NK-92 (cell line): ENCODE data around the gene CYBA.
A peak's percentile ranks its signal among the peaks of the same experiment; 100 is the strongest.

Source experiments
- DNase-seq: peaks from one replicate; lab custom pipeline; 2025; ENCODE audit not compliant: unreplicated experiment; lab: John Stamatoyannopoulos, UW

Gene CYBA

DNA sequence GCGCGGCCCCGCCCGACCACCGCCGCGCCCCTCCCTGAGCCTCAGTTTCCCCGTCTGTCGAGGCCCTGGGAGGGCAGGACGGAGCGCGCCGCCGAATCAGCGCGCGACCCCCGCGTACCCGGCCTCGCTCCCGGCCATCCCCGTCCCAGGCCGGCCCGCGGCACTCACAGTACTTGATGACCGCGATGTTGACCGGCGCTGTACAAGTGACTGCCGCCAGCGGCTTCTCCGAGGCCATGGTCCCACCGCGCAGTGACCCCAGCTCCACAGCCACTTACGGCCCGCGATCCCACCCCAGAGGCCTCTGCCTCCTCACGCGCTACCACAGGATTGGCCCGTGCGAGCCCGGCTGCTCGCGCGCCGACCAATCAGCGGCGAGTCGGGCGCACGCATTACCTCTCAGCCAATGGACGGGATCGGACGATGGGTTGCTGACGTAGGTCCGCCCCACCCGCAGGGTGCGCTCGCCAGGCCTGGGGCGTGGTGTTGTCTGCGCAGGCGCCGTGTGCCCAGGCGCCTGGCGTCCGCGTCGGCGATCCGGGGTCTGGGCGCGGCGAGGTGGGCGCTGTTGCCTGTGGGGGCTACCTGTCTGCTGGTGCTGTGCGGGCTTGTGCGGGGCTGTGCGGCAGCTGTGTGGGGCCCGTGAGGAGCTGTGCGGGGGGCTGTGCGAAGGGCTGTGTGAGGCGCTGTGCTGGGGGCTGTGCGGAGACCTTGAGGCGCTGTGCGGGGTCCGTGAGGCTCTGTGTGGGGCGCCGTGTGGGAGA, 12.2 kb upstream of the CYBA start, which contains the start of gene MVD:
MVD (minus strand) TSS at position 249 of the 764 bp plus-strand sequence; CDS start at position 238, 11 bp downstream.
- DNase-seq = peak; percentile 83

DNA sequence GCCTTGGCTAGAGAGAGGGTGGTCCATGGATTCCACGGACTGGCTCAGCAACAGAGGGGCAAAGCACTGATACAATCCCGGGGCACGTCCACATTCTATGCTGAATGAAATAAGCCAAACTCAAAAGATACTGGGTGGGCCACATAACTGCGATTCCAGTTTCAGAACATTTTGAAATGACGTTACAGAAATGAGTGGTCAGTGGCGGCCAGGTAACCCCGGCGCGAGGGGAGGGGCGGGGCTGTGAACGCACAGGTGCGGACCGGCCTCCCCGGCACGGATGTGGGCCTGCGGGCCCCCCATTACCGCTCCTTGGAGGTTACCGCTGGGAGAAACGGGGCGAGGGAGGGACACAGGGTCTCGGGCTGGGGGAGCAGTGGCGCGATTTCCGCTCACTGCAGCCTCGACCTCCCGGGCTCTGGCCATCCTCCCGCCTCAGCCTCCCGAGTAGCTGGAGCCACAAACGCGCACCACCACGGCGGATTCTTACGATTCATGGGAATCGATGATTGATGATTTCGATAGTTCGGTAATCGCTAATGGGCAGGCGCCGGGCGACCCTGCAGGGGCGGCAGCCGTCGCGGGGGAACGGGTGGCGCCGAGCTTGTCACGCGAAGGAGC, 11.5 kb upstream of the CYBA start:
- no peak for DNase-seq

DNA sequence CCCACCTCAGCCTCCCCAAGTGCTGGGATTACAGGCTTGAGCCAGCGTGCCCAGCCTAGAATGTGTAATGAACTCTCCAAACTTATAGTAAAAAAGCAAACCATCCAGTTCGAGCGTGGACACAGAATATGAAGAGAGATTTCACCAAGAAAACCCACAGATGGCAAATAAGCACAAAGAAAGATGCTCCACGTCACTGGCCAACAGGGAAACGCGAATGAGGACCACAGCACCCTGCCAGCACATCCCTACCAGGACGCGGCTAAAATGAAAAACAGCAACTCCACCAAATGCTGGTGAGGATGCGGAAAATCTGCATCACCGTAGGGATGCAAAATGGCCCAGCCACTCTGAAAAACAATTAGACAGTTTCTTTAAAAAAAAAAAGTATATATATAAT, 10.6 kb upstream of the CYBA start:
- DNase-seq = no peak

DNA sequence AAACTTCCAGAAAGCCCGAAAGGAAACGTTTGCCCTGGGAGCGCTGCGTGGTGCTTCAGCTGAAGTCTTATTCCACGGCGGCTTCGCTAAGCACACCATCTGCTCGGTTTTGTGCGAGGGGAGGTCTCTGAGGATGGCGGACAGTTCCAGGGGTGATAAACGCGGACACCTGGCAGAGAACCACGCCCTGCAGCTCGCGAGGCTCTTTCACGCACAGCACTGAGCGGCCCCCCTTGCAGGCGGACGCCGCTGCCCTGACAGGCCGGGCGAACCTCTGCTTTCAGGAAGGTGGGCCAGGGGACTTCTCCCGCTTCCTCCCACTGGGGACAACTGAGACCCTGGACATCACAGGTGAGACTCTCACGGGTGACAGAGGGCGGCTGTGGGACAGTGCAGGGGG, 8.3 kb upstream of the CYBA start:
- no peak for DNase-seq

DNA sequence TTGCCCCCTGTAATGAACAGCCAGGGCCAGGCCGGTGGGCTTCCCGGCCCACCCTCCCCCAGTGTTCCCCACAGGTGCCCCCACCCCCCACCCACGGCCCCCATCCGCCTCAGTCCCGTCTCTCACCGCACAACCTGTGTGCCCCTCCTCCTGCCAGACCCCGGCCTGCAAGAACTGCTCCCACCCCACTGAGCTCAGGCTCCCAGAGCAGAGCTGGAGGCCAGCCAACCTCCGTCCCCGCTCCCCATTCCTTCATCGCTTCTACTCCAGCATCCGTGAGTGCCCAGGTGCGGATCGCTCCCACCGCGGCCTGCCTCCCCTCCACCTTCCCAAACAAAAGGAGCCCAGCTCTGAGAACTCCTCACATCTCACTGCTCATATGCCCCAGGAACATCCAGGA, 7.9 kb upstream of the CYBA start:
- DNase-seq = no peak

DNA sequence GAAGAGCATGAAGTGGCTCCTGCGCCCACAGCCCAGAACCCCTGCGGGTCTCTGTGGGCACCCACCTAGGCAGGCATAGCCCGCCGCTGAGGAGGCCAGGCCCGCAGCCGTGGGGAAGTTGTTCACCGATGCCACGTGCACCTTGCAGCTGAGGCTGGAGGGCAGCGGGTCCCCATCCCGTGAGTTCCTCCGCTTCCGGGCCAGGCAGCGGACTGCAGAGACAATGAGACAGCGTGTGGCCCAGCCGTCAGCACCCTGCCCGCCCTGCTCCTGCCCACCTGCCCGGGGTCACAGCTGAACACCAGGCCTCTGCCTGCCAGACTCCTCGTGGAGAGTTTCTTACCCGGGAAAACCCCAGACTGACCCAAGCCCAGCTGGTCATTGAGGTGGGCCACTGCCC, 6.5 kb upstream of the CYBA start:
- no peak for DNase-seq

DNA sequence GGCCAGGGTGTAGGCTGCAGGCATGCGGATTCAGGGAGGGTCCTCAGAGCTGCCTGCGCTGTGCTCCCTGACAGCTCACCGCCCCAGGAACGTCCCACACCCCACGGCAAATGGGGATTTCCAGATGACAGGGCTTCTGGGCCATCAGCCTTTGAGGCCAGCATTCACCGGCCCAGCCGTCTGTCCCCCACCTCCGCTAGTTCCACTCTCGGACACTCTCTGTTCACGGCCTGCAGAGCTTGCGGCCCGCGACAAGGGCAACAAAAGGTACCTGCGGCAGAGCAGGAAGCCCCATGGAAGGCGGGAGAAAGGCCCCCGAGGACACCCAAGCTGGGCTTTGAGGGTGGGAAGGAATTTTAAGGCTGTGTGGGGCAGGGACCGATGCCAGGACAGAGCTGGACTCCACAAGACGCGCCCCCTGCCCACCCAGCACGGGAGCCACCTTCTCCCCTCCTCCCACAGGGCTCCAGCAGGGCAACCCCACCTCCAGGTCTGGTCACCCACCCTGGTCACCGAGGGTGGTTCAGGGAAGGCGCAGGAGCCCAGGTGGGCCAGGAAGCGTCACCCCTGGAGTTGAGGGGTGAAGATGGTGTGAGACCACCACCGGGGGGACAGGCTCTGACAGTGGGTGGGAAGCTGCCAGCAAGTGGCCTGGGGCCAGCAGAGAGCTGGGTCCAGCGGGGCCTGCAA, 5.6 kb upstream of the CYBA start:
- no peak for DNase-seq

DNA sequence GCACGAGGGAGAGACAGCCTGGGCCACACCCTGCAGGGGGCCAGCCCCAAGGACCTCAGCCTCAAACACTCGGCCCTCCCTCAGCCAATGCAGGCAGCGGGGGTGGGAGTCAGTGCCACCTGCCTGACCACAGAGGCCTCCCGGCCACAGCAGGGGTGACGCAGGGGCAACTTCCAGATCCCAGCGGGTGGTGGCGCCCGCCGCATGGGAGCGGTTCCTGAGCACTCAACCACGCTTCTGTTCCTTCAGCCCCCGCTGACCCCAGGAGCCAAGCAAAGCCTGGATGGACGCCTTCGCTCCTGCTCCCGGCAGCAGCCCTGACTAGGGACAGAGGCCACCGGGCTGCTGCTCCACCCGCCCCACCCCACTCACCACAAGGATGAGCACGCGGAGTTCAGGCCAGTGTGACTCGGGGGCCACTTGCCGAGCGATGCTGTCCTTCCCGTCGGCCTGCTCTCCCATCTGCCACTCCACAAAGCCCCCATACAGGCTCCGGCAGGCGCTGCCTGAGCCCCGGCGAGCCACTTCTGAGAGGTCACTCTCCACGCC, 5.0 kb upstream of the CYBA start:
- DNase-seq = no peak

DNA sequence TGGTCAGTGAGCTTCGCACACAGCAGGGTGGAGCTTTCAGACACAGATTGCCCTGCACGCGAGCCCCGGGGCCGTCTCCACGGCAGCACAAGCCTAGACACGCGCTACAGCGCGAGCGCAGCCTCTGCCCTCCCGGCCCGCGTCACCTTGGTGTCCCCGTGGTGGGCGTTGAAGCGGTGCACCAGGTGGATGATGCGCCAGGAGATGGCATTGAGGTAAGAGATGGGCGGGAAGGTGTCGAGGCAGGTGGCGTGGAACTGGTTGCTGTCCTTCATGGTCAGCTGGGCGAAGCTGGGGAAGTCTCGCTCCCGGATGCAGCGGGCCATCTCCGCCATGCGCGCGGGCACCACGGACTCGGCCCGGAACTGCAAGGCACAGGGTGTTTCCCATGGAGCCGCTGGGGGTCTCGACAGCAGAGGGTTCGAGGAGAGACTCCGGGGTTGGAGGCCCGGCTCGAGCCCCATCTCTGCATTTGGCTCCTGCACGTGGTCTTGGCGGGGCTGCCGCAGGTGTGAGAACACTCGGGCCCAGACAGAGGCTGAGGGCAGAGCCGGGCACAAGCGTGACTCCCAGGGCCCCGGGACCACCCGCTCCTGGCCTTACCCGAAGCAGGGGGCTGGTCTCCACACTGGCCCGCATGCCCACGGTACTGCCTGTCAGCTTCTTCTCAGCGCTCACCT, 4.3 kb upstream of the CYBA start:
- no peak for DNase-seq

DNA sequence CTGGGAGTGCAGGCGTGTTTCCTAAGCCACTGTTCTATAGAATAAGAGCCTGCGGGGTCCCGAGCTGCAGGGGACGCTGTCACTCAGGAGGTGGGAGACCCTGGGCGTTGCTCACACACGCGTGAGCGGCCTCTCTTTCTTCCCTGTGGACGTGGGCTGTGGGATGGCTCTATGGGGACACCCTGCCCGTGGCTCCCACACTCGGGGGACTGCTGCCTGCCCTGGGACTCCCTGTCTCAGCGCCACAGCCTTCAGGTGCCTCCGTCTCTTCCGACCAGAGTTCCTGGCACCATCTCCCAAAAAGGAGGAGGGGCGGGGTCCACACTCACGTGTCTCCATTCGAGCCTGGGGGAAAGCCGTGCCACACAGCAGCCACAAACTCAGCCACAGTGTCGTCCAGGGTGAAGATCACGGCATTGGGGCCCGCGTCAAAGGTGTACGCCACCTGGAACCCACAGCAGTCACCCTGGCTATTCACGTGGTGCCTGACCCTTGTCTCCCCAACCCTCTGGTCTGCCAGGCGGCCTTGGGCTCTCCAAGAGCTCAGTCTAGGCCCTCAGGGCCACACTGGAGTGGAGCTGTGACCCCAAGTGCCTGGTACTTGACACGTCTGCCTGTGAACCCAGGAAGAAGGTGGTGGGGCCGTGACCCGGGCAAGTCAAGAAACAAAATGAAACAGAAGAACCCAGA, 3.7 kb upstream of the CYBA start:
- no peak for DNase-seq

DNA sequence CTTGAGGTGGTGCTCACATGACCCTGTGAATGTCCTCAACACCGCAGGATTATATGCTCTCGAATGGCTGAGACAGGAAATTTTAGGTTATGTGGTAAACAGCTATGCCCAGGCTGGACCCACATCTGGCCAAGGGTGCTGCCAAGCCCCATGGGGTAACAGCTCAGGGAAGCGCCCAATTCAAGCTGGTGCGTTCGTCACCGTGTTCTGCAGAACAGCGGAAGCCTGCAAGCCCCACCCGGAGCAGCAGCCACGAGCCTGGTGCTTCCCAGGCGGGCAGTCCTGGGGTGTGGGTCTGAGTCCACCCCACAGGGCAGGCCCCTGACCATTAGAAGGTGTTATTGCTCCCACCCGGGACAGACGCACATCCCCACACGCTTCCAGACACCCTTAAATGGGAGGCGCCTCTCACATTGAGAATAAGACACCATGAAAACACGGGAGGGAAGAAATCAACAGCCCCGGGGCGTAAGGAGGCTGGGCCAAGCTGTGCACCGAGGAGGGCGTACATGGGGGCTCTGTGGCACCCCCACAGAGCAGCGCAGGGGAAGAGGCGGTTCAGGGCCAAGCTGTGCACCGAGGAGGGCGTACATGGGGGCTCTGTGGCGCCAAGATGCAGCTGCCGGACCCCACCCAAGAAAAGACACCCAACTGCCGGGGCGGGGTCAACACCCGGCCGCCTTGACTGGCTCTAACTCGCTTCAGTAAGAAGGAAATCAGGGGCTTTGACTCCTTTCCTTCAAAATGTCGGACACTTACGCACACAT, 2.9 kb upstream of the CYBA start:
- DNase-seq = no peak

DNA sequence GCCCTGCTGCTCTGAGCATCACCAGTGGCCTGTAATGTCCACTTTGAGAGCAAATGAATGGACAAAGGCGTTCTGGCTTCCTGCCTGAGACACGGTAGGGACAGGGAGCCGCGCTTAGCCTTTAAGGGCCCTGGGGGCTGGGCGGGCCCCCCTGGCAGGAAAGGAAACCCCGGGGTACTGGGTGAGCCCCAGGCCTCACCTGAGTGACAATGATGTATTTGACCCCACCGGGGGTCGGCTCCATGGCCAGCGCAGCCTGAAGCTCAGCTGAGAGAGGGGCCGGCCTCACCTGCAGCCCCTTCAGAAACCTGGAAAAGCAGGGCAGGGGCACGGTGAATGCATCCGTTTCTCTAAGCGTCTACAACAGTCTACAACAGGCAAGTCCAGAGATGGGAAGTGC, 2.2 kb upstream of the CYBA start:
- no peak for DNase-seq

DNA sequence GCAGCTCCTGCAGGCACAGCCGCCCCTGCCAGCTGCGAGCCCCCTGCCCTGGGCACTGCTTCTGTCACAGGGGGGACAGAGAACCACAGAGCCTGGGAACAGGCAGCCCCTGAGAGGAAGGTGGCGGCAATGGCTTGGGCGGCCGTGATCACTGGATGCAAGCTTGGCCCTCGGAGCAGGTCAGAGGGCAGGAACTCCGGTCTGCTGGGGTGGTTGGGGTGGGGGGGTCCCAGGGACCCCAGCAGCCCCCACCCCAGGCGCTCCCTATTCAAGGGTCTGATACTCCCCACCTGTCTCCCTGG, 1.9 kb upstream of the CYBA start:
- DNase-seq = no peak

DNA sequence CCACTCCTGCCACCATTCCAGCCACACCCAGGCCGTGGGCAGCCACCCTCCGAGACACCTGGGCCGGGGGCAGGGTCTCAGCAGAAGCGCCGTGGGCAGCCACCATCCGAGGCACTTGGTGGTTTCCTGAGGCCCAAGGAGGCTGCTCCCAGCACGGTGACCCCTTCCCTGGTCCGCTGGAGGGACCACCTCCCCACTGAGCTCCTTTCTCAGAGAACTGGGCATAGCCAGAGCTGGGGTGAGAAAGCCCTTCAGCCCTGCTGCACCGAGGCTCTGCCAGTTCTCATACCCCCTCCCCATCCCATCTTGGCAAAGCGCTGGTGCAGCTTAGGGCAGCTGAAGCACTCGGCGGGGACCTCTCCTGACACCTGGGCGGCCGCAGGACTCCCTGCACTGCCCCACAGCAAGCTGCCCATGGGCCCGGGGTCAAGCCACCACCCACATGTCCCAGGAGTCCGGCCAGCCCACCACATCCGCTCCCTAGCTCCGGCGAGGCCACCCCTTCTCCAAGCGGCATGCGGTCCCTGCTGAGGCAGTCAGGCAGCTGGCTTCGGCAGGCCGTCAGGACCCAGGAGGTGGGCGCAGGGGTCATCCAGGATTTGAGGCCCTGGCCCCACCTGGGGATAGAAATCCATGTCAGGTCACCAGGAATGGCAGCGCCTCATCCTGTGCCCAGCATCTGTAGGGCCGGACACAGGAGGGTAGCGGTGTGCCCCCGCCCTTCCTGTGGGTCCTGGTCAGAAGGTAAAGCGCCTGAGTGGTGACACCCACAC, 1.3 kb upstream of the CYBA start:
- DNase-seq = no peak

DNA sequence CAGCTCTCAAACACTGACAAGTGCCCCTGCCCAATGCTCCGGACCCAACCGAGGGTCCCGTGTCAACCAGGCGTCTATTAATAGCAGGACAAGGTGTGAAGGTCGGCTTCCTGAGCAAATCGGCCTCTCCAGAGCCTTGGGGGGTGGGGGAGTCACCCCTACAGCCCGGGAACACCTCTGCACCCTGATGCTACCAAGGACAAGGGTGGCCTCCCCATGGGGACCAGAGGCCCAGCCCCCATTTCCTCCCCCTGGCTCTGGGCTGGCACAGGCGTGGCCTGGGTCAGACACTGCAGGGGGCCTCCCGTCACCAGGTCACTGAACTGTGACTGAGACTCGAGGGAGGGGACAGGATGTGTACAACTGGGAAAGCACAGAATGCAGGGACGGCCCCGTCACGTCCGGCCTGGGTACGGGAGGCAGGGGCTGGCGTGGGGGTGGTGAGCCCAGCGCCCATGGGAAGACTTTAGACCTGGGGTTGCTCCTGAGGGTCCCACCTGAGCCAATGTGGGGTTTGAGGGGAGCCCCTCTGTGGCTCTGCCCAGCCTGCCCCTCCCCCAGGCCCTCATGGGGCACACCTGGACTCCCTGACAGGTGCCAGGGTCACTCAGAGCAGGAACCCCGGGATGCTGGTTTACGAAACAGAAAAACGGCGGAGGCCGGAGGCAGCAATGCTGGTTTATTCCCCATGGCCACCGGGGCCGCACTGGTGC, 579 bp upstream of the CYBA start:
- no peak for DNase-seq

DNA sequence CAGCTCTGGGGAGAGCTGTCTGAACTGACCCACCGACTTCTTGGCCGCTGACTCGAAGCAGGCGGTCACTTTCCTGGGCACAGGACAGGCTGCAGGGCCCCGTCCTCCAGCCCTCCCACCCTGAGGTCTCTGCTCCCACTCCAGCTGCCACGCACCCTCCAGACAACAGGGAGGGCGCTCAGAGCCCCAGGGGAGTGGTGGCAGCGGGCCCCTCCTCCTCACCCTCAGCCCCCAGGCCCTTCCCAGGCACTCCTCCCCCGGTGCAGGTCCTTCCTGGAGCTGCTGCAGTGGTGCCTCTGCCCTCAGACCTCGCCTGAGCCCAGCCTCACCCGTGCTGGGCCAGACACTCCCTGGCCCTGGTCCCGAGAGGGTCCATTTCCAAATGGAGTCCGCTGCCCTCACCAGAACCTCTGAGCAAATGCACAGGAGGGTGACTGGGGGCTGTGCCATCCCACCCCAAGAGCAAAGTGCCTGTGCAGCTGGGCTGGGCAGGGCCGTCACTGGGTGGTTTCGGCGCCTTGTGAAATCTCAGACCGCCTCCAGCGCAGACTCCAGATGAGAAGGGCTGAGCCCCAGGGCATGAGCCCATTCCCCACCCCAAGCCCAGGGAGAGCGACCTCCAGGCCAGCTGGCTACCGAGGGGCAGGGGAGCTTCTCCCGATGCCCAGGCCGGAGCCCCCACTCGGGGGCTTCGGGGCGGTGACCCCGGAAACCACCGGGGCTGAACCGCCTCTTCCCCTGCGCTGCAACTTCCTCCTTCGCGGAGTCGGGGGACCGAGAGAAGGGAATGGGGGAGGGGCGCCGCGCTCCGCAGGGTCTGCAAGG, 717 bp downstream of the CYBA start:
- DNase-seq = no peak

DNA sequence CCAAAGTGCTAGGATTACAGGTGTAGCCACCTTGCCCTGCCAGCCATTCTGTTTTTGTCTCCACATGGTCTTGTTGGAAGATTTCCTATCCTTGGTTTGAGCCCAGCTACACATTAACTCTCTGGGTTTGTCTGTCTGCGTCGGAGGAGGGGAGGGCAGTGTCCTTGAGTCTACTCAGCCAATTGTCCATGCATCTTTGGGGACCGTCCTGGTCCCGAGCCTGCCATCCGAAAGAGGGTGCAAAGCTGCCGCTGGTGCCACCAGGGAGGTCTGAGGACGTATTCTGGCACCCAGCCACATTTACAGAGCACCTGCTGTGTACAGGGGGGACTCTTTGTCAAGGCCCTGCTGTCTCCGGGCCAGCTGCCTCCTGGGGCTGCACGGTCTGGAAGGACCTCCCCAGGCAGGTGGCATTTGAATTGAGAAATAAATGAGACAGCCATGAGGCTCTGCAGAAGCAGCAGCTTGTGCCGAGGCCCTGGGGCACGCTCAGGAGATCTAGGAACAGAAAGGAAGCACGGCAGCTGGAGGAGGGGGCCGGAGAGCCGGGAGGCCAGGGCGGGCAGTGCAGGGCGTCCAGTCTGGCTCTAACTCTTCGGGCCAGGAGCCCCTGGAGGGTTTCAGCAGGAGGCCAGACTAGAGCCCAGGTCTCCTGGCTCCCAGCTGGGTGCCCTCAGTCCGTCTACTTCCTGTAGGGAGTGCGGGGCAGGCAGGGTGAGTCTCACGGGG, 1.5 kb downstream of the CYBA start:
- DNase-seq = no peak
